ENCODE measurements around the gene PIK3R3. TPM values are rescaled to one million over a fixed set of nuclear protein-coding genes. Genes with fewer than 3 reads are reported as not detected.
"Not testable (repeated sequence)": the region's sequence is repeated elsewhere in the genome, so short reads cannot be mapped to it uniquely, and the experiment has no call there.

Gene PIK3R3
- total RNA-seq, 1 donor from 2014 or later: 1.8 TPM

DNA sequence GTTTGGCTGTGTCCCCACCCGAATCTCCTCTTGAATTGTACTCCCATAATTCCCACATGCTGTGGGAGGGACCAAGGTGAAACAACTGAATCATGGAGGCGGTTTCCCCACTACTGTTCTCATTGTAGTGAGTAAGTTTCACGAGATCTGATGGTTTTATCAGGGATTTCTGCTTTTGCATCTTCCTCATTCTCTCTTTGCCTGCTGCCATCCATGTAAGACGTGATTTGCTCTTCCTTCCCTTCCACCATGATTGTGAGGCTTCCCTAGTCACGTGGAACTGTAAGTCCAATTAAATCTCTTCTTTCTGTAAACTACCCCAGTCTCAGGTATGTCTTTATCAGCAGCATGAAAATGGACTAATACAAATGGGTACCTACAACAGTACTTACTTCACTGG is 73.5 kb downstream of the PIK3R3 start:
- H3K4me3 ChIP-seq (ENCODE audit: low read depth, low read length): no peak overlapping the region
- H3K36me3 ChIP-seq (ENCODE audit: control insufficient read depth, insufficient read depth, low read length): peaks cover 2% of the 10 kb centered on the region
- no peaks in the 10 kb centered on the region for H3K27me3 ChIP-seq (ENCODE audit: control insufficient read depth, insufficient read depth, low read length)
- FAIRE-seq: no peak
- TF ChIP-seq, protein P1, sequence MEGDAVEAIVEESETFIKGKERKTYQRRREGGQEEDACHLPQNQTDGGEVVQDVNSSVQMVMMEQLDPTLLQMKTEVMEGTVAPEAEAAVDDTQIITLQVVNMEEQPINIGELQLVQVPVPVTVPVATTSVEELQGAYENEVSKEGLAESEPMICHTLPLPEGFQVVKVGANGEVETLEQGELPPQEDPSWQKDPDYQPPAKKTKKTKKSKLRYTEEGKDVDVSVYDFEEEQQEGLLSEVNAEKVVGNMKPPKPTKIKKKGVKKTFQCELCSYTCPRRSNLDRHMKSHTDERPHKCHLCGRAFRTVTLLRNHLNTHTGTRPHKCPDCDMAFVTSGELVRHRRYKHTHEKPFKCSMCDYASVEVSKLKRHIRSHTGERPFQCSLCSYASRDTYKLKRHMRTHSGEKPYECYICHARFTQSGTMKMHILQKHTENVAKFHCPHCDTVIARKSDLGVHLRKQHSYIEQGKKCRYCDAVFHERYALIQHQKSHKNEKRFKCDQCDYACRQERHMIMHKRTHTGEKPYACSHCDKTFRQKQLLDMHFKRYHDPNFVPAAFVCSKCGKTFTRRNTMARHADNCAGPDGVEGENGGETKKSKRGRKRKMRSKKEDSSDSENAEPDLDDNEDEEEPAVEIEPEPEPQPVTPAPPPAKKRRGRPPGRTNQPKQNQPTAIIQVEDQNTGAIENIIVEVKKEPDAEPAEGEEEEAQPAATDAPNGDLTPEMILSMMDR (IDR thresholded peaks at IDR 0.05; ENCODE audit: insufficient read depth, low read length, severe bottlenecking): no peak
- no peak for DNase-seq (ENCODE audit: low read depth)

DNA sequence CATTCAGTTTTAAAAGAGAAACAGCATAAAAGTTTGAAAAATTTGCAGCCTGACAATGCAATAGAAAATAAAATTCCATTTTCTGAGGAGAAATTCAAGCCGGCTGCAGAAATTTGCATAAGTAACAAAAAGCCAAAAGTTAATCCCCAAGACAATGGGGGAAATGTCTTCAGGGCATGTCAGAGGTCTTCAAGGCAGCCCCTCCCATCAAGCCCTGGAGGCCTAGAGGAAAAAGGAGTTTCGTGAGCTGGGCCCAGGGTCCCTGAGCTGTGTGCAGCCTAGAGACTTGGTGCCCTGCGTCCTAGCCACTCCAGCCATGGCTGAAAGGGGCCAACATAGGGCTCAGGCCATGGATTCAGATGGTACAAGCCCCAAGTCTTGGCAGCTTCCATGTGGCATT is 74.6 kb downstream of the PIK3R3 start:
- TF ChIP-seq, protein P1 (IDR thresholded peaks at IDR 0.05; ENCODE audit: insufficient read depth, low read length, severe bottlenecking): no peak
- no peaks in the 10 kb centered on the region for H3K27me3 ChIP-seq (ENCODE audit: control insufficient read depth, insufficient read depth, low read length)
- FAIRE-seq (no peak), DNase-seq (ENCODE audit: low read depth) (no peak)
- H3K36me3 ChIP-seq (ENCODE audit: control insufficient read depth, insufficient read depth, low read length): peaks cover 2% of the 10 kb centered on the region
- H3K4me3 ChIP-seq (ENCODE audit: low read depth, low read length): no peak overlapping the region

DNA sequence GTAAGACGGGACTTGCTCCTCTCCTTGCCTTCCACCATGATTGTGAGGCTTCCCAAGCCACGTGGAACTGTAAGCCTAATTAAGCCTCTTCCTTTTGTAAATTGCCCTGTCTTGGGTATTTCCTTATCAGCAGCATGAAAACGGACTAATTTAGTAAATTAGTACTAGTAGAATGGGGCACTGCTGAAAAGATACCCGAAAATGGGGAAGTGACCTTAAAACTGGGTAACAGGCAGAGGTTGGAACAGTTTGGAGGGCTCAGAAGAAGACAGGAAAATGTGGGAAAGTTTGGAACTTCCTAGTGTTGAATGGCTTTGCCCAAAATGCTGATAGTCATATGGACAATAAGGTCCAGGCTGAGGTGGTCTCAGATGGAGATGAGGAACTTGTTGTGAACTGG is 75.2 kb downstream of the PIK3R3 start:
- H3K36me3 ChIP-seq (ENCODE audit: control insufficient read depth, insufficient read depth, low read length); H3K4me3 ChIP-seq (ENCODE audit: low read depth, low read length); H3K27me3 ChIP-seq (ENCODE audit: control insufficient read depth, insufficient read depth, low read length); DNase-seq (ENCODE audit: low read depth); FAIRE-seq: not testable (repeated sequence)

DNA sequence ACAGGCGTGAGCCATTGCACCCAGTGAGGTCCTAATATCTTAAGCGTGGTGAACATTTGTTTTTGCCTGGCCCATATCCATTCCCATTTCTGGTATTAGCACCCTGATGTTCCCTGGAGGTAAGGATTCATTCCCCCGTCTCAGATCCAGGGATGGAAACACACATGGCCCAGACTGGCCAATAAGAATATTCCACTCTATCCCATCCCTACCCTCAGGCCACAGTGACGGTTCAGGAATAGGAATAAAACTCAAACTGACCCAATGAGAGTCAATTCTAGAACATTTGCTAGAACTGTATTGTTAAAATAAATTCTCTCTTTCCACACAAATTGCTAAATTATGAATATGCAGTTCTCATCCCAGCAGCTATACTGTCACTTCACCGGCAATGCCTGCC is 76.1 kb downstream of the PIK3R3 start:
- FAIRE-seq: no peak
- TF ChIP-seq, protein P1 (IDR thresholded peaks at IDR 0.05; ENCODE audit: insufficient read depth, low read length, severe bottlenecking): no peak

DNA sequence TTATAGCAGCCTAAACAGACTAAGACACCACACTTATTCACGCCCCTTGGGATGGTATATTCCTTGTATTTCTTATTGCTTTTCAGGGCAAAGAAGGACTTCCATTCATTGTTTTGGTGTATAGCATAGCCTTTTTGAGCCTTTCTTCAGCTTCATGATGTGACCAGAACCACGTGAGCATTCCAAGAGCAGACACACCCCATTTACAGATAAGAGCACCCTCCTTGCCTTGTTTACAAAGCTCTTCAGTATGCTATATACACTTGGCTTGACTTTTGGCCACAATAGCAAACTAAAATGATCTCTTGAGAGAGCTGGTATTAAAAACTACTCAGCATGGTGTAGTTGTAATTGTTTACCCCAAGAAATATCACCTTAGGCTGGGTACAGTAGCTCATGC is 78.7 kb downstream of the PIK3R3 start:
- TF ChIP-seq, protein P1 (IDR thresholded peaks at IDR 0.05; ENCODE audit: insufficient read depth, low read length, severe bottlenecking): no peak
- H3K27me3 ChIP-seq (ENCODE audit: control insufficient read depth, insufficient read depth, low read length): no peaks in the 10 kb centered on the region
- H3K36me3 ChIP-seq (ENCODE audit: control insufficient read depth, insufficient read depth, low read length): no peaks in the 10 kb centered on the region
- H3K4me3 ChIP-seq (ENCODE audit: low read depth, low read length): no peak overlapping the region
- DNase-seq (ENCODE audit: low read depth): no peak
- FAIRE-seq: no peak

More for the DNA sequence above, 76.1 kb downstream of the PIK3R3 start:
- no peak for DNase-seq (ENCODE audit: low read depth)
- Histone ChIP-seq H3K36me3 (ENCODE audit: control insufficient read depth, insufficient read depth, low read length) (no peaks in the 10 kb centered on the region), H3K27me3 (ENCODE audit: control insufficient read depth, insufficient read depth, low read length) (no peaks in the 10 kb centered on the region), H3K4me3 (ENCODE audit: low read depth, low read length) (no peak overlapping the region)

DNA sequence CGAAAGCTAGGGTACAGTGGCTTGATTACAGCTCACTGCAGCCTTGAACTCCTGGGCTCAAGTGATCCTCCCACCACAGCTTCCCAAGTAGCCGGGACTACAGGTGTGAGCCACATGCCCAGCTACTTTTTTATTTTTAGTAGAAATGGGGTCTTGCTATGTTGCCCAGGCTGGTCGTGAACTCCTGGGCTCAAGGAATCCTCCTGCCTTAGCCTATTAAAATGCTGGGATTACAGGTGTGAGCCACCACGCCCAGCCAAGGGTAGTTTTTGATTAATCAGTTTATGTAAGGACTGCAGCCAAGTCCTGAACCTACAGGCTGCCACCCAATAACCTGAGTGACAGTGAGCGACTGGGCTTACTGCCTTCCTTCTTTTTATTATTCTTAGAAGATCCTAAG is 88.3 kb downstream of the PIK3R3 start:
- TF ChIP-seq, protein P1 (IDR thresholded peaks at IDR 0.05; ENCODE audit: insufficient read depth, low read length, severe bottlenecking): no peak
- Histone ChIP-seq H3K4me3 (ENCODE audit: low read depth, low read length) (no peak overlapping the region), H3K36me3 (ENCODE audit: control insufficient read depth, insufficient read depth, low read length) (no peaks in the 10 kb centered on the region), H3K27me3 (ENCODE audit: control insufficient read depth, insufficient read depth, low read length) (no peaks in the 10 kb centered on the region)
- DNase-seq (ENCODE audit: low read depth): no peak
- no peak for FAIRE-seq

Data from bronchial epithelial cell (primary cell).